ENCODE data around the gene DSC3.

- TF ChIP-seq FOXP2 (optimal IDR thresholded peaks at IDR 0.05; ENCODE audit: borderline replicate concordance, extremely low read depth, extremely low read length, insufficient read depth) (no peak), POLR2AphosphoS5 (IDR thresholded peaks at IDR 0.05; ENCODE audit: low read depth, low read length) (no peak), REST (IDR thresholded peaks at IDR 0.05; ENCODE audit: insufficient read depth in 1 of 2, low read depth in 2 of 2, low read length in 2 of 2) (no peak), TAF1 (IDR thresholded peaks at IDR 0.05; ENCODE audit: borderline replicate concordance, insufficient read depth, low read length) (no peak), SIN3A (IDR thresholded peaks at IDR 0.05; ENCODE audit: borderline replicate concordance, insufficient read depth, low read length) (no peak)
Measured at GRCh38 chr18:31091350-31091749, 48.8 kb upstream of the DSC3 start.

All from PFSK-1 (cell line).